HepG2 (cell line): Measurements from ENCODE around the gene CLCNKA. TPM values are rescaled to one million over a fixed set of nuclear protein-coding genes. Genes with fewer than 3 reads are reported as not detected.

ENCODE experiments used
- BORCS8-MEF2B ChIP-seq: sonication (generic); formaldehyde crosslinking; IDR thresholded peaks from 2 replicates; pipeline ENCODE4 v1.8.0; 2022; ENCODE audit warnings: mild to moderate bottlenecking, missing genetic modification reagents
- GABPB1 ChIP-seq: IDR thresholded peaks from 2 replicates; pipeline ENCODE4 v1.6.1; 2016; ENCODE audit warnings: mild to moderate bottlenecking, missing genetic modification reagents, moderate library complexity, missing compliant biosample characterization
- GATAD2A ChIP-seq: IDR thresholded peaks from 2 replicates; pipeline ENCODE4 v1.6.1; 2016
- HOXA3 ChIP-seq: sonication (generic); formaldehyde crosslinking; IDR thresholded peaks from 2 replicates; pipeline ENCODE4 v1.5.0; 2020; ENCODE audit warnings: missing genetic modification reagents
- KDM2A ChIP-seq: sonication (generic); formaldehyde crosslinking; IDR thresholded peaks from 2 replicates; pipeline ENCODE4 v1.4.0; 2020; ENCODE audit warnings: low read depth, missing genetic modification reagents, borderline replicate concordance
- MTF1 ChIP-seq: sonication (generic); formaldehyde crosslinking; IDR thresholded peaks from 2 replicates; pipeline ENCODE4 v1.5.0; 2020; ENCODE audit warnings: missing genetic modification reagents
- RAD21 ChIP-seq: fragments of 450-650 bp; formaldehyde crosslinking; IDR thresholded peaks from 2 replicates; pipeline ENCODE4 v1.5.0; 2020; ENCODE audit warnings: mild to moderate bottlenecking
- SIX4 ChIP-seq: sonication (generic); formaldehyde crosslinking; IDR thresholded peaks from 2 replicates; pipeline ENCODE4 v1.4.0; 2020; ENCODE audit warnings: missing genetic modification reagents
- SP4 ChIP-seq: sonication (generic); formaldehyde crosslinking; IDR thresholded peaks from 2 replicates; pipeline ENCODE4 v1.8.1; 2023; ENCODE audit warnings: mild to moderate bottlenecking, missing genetic modification reagents
- SP5 ChIP-seq: IDR thresholded peaks from 2 replicates; pipeline ENCODE4 v1.6.1; 2016; ENCODE audit warnings: low read depth, borderline replicate concordance
- YEATS2 ChIP-seq: sonication (generic); formaldehyde crosslinking; IDR thresholded peaks from 2 replicates; pipeline ENCODE4 v1.4.0; 2020; ENCODE audit warnings: missing genetic modification reagents, borderline replicate concordance
- ZNF121 ChIP-seq: sonication (generic); formaldehyde crosslinking; IDR thresholded peaks from 2 replicates; pipeline ENCODE4 v1.5.0; 2020; ENCODE audit warnings: mild to moderate bottlenecking, missing genetic modification reagents
- ZNF24 ChIP-seq: fragments of 450-650 bp; IDR thresholded peaks from 2 replicates; pipeline ENCODE4 v1.6.1; 2017; ENCODE audit warnings: antibody characterized with exemption, mild to moderate bottlenecking
- ZNF619 ChIP-seq: sonication (generic); formaldehyde crosslinking; IDR thresholded peaks from 2 replicates; pipeline ENCODE4 v1.4.0; 2020; ENCODE audit warnings: mild to moderate bottlenecking, missing genetic modification reagents
- ZNF747 ChIP-seq: sonication (generic); formaldehyde crosslinking; IDR thresholded peaks from 2 replicates; pipeline ENCODE4 v1.8.1; 2023; ENCODE audit warnings: missing genetic modification reagents, mild to moderate bottlenecking, borderline replicate concordance
- polyA plus RNA-seq, 8 experiments: library from polyadenylated mRNA; depleted of rRNA in 3 of 8; stranded (reverse) in 7 of 8; unstranded in 1 of 8; fragments of >200 nt; fragmentation: Illumina TruSeq in 4 of 8; extraction: Trizol in 4 of 8; gene quantifications; 2 replicates each; pipeline versions ENCODE4 v1.2.1 to v1.2.3, GENCODE V29; 2011 to 2016; ENCODE audit warnings: low read depth in 4 of 8, missing spikeins in 1 of 8, mixed read lengths in 1 of 8; ENCODE audit not compliant: insufficient read depth in 1 of 8
- total RNA-seq, 5 experiments: library from RNA; depleted of rRNA; stranded (reverse); fragments of >200 nt; fragmentation: Illumina TruSeq; extraction: Trizol; gene quantifications; 2 replicates each; pipeline ENCODE4 v1.2.3, GENCODE V29; 2016; ENCODE audit warnings: low read depth in 1 of 5
- TF ChIP-seq, protein P1 (sequence below): sonication (generic); formaldehyde crosslinking; IDR thresholded peaks from 2 replicates; pipeline ENCODE4 v1.4.0; 2020; ENCODE audit warnings: missing genetic modification reagents, borderline replicate concordance
- TF ChIP-seq, protein P2 (sequence below): sonication (generic); formaldehyde crosslinking; IDR thresholded peaks from 2 replicates; pipeline ENCODE4 v1.4.0; 2020; ENCODE audit warnings: missing genetic modification reagents, borderline replicate concordance
- TF ChIP-seq, protein P3 (sequence below): sonication (generic); formaldehyde crosslinking; IDR thresholded peaks from 2 replicates; pipeline ENCODE4 v1.5.0; 2020; ENCODE audit warnings: mild to moderate bottlenecking, missing genetic modification reagents, moderate library complexity
- TF ChIP-seq, protein P4 (sequence below): sonication (generic); formaldehyde crosslinking; IDR thresholded peaks from 2 replicates; pipeline ENCODE4 v1.8.0; 2023; ENCODE audit warnings: mild to moderate bottlenecking, missing genetic modification reagents

The CLCNKA gene
- total and polyA plus RNA-seq, 2 of the 13 experiments (the other 11 are each of a cell fraction or from before 2014, with no cell fraction given): 0.03 TPM; not detected in 1

DNA sequence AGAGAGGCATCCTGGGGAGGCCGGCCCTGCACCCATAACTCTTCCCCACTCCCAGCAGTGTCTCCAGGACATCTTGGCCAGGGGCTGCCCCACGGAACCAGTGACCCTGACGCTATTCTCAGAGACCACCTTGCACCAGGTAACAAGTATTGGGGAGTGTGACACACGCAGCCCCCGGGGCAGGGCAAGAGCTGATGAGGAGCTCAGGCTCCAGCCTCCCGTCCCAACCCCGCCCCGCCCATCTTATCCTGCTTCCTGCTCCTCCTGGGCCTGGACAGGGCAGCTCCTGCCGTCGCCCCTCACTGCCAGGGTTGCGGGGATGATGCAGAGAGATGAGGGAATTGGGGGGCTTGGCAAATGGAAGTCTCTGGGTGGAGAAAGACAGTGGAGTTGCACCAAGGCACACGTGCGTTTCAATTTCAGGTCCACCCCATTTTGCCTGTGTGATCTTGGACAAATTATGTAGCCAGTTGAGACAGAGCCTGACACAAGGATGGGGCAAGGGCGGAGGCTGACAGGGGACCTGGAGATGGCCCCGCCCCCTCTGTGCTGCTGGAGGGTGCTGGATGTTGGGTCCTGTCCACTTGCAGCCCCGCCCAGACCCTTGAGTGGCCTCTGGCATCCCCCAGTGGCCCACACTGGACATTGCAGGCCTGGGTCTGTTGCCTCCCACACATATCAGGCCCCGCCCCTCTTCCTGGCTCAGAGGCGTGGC lies 10.7 kb downstream of the CLCNKA start (continued):
- TF ChIP-seq, protein P1, sequence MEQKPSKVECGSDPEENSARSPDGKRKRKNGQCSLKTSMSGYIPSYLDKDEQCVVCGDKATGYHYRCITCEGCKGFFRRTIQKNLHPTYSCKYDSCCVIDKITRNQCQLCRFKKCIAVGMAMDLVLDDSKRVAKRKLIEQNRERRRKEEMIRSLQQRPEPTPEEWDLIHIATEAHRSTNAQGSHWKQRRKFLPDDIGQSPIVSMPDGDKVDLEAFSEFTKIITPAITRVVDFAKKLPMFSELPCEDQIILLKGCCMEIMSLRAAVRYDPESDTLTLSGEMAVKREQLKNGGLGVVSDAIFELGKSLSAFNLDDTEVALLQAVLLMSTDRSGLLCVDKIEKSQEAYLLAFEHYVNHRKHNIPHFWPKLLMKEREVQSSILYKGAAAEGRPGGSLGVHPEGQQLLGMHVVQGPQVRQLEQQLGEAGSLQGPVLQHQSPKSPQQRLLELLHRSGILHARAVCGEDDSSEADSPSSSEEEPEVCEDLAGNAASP (CRISPR knock-in tag): 0 out of 2 replicates have a peak, but pooled peaks have one; percentile 39
- TF ChIP-seq SIX4: no peak
- TF ChIP-seq SP5 (CRISPR knock-in tag): 0 out of 2 replicates have a peak, but pooled peaks have one; percentile 53
- TF ChIP-seq ZNF747 (CRISPR knock-in tag): 0 out of 2 replicates have a peak, but pooled peaks have one; percentile 39
- TF ChIP-seq ZNF24: no peak
- TF ChIP-seq YEATS2 (CRISPR knock-in tag): peak; percentile 52; the same call in 1 of the 2 replicates
- no peak for TF ChIP-seq MTF1 (CRISPR knock-in tag)
- 0 out of 2 replicates have a peak, but pooled peaks have one; percentile 53 for TF ChIP-seq BORCS8-MEF2B (CRISPR knock-in tag)
- peak; percentile 32; the same call in 1 of the 2 replicates for TF ChIP-seq KDM2A (CRISPR knock-in tag)
- 0 out of 2 replicates have a peak, but pooled peaks have one; percentile 67 for TF ChIP-seq ZNF619 (CRISPR knock-in tag)
- TF ChIP-seq SP4: peak; percentile 52; the same call in 1 of the 2 replicates
- TF ChIP-seq GATAD2A (CRISPR knock-in tag): peak; percentile 12; the same call in 1 of the 2 replicates
- TF ChIP-seq, protein P2, sequence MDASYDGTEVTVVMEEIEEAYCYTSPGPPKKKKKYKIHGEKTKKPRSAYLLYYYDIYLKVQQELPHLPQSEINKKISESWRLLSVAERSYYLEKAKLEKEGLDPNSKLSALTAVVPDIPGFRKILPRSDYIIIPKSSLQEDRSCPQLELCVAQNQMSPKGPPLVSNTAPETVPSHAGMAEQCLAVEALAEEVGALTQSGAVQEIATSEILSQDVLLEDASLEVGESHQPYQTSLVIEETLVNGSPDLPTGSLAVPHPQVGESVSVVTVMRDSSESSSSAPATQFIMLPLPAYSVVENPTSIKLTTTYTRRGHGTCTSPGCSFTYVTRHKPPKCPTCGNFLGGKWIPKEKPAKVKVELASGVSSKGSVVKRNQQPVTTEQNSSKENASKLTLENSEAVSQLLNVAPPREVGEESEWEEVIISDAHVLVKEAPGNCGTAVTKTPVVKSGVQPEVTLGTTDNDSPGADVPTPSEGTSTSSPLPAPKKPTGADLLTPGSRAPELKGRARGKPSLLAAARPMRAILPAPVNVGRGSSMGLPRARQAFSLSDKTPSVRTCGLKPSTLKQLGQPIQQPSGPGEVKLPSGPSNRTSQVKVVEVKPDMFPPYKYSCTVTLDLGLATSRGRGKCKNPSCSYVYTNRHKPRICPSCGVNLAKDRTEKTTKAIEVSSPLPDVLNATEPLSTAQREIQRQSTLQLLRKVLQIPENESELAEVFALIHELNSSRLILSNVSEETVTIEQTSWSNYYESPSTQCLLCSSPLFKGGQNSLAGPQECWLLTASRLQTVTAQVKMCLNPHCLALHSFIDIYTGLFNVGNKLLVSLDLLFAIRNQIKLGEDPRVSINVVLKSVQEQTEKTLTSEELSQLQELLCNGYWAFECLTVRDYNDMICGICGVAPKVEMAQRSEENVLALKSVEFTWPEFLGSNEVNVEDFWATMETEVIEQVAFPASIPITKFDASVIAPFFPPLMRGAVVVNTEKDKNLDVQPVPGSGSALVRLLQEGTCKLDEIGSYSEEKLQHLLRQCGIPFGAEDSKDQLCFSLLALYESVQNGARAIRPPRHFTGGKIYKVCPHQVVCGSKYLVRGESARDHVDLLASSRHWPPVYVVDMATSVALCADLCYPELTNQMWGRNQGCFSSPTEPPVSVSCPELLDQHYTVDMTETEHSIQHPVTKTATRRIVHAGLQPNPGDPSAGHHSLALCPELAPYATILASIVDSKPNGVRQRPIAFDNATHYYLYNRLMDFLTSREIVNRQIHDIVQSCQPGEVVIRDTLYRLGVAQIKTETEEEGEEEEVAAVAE: no peak
- TF ChIP-seq, protein P3, sequence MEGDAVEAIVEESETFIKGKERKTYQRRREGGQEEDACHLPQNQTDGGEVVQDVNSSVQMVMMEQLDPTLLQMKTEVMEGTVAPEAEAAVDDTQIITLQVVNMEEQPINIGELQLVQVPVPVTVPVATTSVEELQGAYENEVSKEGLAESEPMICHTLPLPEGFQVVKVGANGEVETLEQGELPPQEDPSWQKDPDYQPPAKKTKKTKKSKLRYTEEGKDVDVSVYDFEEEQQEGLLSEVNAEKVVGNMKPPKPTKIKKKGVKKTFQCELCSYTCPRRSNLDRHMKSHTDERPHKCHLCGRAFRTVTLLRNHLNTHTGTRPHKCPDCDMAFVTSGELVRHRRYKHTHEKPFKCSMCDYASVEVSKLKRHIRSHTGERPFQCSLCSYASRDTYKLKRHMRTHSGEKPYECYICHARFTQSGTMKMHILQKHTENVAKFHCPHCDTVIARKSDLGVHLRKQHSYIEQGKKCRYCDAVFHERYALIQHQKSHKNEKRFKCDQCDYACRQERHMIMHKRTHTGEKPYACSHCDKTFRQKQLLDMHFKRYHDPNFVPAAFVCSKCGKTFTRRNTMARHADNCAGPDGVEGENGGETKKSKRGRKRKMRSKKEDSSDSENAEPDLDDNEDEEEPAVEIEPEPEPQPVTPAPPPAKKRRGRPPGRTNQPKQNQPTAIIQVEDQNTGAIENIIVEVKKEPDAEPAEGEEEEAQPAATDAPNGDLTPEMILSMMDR (CRISPR knock-in tag): peak; percentile 98
- TF ChIP-seq HOXA3: peak; percentile 23; the same call in 1 of the 2 replicates
- TF ChIP-seq GABPB1: peak; percentile 57
- peak; percentile 91 for TF ChIP-seq RAD21 (CRISPR knock-in tag)
- peak; percentile 26; the same call in 1 of the 2 replicates for TF ChIP-seq ZNF121 (CRISPR knock-in tag)
- TF ChIP-seq, protein P4, sequence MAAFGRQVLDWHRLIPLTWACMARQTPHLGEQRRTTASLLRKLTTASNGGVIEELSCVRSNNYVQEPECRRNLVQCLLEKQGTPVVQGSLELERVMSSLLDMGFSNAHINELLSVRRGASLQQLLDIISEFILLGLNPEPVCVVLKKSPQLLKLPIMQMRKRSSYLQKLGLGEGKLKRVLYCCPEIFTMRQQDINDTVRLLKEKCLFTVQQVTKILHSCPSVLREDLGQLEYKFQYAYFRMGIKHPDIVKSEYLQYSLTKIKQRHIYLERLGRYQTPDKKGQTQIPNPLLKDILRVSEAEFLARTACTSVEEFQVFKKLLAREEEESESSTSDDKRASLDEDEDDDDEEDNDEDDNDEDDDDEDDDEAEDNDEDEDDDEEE (CRISPR knock-in tag): 0 out of 2 replicates have a peak, but pooled peaks have one; percentile 30
